ENCODE measurements around the gene OOSP3.
A peak's percentile ranks its signal among the peaks of the same experiment; 100 is the strongest.

OOSP3 gene

GRCh38 chr11:59857439-59858434 lies 20.8 kb upstream of the OOSP3 start:
- peak; percentile 46; the same call in 1 of the 2 replicates for TF ChIP-seq MYC (IDR thresholded peaks at IDR 0.05; ENCODE audit: low read depth, low read length)
- TF ChIP-seq POLR2A (IDR thresholded peaks at IDR 0.05; ENCODE audit: extremely low read depth, insufficient read length): no peak
- peak; percentile 25; the same call in 1 of the 2 replicates for TF ChIP-seq MAX (IDR thresholded peaks at IDR 0.05; ENCODE audit: low read depth, low read length)
- H3K4me3 ChIP-seq (ENCODE audit: low read depth, low read length): peak overlapping the region; percentile 39
- peak; percentile 92 for DNase-seq (ENCODE audit: low read depth)

- DNase-seq (ENCODE audit: low read depth): peak; percentile 60
- TF ChIP-seq POLR2A (IDR thresholded peaks at IDR 0.05; ENCODE audit: extremely low read depth, insufficient read length) (no peak), CTCF (IDR thresholded peaks at IDR 0.05; ENCODE audit: low read depth, low read length) (no peak), MYC (IDR thresholded peaks at IDR 0.05; ENCODE audit: low read depth, low read length) (no peak), MAX (IDR thresholded peaks at IDR 0.05; ENCODE audit: low read depth, low read length) (no peak)
- no peak overlapping the region for H3K4me3 ChIP-seq (ENCODE audit: low read depth, low read length)
Measured at GRCh38 chr11:59859673-59860072, 18.9 kb upstream of the OOSP3 start.

GRCh38 chr11:59862252-59862651 lies 16.3 kb upstream of the OOSP3 start:
- TF ChIP-seq MYC (IDR thresholded peaks at IDR 0.05; ENCODE audit: low read depth, low read length): no peak
- TF ChIP-seq MAX (IDR thresholded peaks at IDR 0.05; ENCODE audit: low read depth, low read length): no peak
- TF ChIP-seq CTCF (IDR thresholded peaks at IDR 0.05; ENCODE audit: low read depth, low read length): no peak
- TF ChIP-seq POLR2A (IDR thresholded peaks at IDR 0.05; ENCODE audit: extremely low read depth, insufficient read length): no peak

GRCh38 chr11:59865031-59865430 lies 13.6 kb upstream of the OOSP3 start:
- no peak overlapping the region for H3K4me3 ChIP-seq (ENCODE audit: low read depth, low read length)
- TF ChIP-seq MYC (IDR thresholded peaks at IDR 0.05; ENCODE audit: low read depth, low read length): no peak
- no peak for TF ChIP-seq MAX (IDR thresholded peaks at IDR 0.05; ENCODE audit: low read depth, low read length)
- TF ChIP-seq POLR2A (IDR thresholded peaks at IDR 0.05; ENCODE audit: extremely low read depth, insufficient read length): no peak
- TF ChIP-seq CTCF (IDR thresholded peaks at IDR 0.05; ENCODE audit: low read depth, low read length): no peak
- no peak for DNase-seq (ENCODE audit: low read depth)

More at GRCh38 chr11:59862252-59862651, 16.3 kb upstream of the OOSP3 start:
- DNase-seq (ENCODE audit: low read depth): peak; percentile 9
- no peak overlapping the region for H3K4me3 ChIP-seq (ENCODE audit: low read depth, low read length)

- peak within 1 kb of the TSS; percentile 12 for H3K4me3 ChIP-seq (ENCODE audit: low read depth, low read length)
- DNase-seq (ENCODE audit: low read depth): peak; percentile 93
- no peak for TF ChIP-seq CTCF (IDR thresholded peaks at IDR 0.05; ENCODE audit: low read depth, low read length)
- TF ChIP-seq MYC (IDR thresholded peaks at IDR 0.05; ENCODE audit: low read depth, low read length): peak; percentile 79
- TF ChIP-seq POLR2A (IDR thresholded peaks at IDR 0.05; ENCODE audit: extremely low read depth, insufficient read length): no peak
- TF ChIP-seq MAX (IDR thresholded peaks at IDR 0.05; ENCODE audit: low read depth, low read length): peak; percentile 73
Measured at GRCh38 chr11:59866397-59866796, 12.2 kb upstream of the OOSP3 start, which contains the start of gene TCN1. TCN1 (minus strand) TSS chr11:59866487; CDS start chr11:59866470, 17 bp downstream.

GRCh38 chr11:59866836-59867235 lies 11.7 kb upstream of the OOSP3 start:
- no peak overlapping the region for H3K4me3 ChIP-seq (ENCODE audit: low read depth, low read length)
- DNase-seq (ENCODE audit: low read depth): no peak
- no peak for TF ChIP-seq POLR2A (IDR thresholded peaks at IDR 0.05; ENCODE audit: extremely low read depth, insufficient read length)
- TF ChIP-seq CTCF (IDR thresholded peaks at IDR 0.05; ENCODE audit: low read depth, low read length): no peak
- TF ChIP-seq MAX (IDR thresholded peaks at IDR 0.05; ENCODE audit: low read depth, low read length): no peak
- TF ChIP-seq MYC (IDR thresholded peaks at IDR 0.05; ENCODE audit: low read depth, low read length): no peak

All from NB4 (cell line).